ENCODE data around the gene ELAVL2. TPM values are rescaled to one million over a fixed set of nuclear protein-coding genes. Genes with fewer than 3 reads are reported as not detected.

Gene ELAVL2
- total RNA-seq, 1 experiment from 2014 or later: not detected

GRCh38 chr9:23643656-23644258 is 182.3 kb downstream of the ELAVL2 start:
- intact Hi-C loops (cut with micrococcal nuclease; ENCODE audit: unreplicated experiment): no loop called here
- H3K27me3 ChIP-seq (replicated peaks; ENCODE audit: insufficient read depth, low read depth, low read length, poor library complexity): no peaks in the 10 kb centered on the region
- H3K4me1 ChIP-seq (ENCODE audit: insufficient read depth, low read length, poor library complexity, severe bottlenecking): no peaks in the 10 kb centered on the region
- ChIA-PET CTCF (no interaction called here), POLR2A (ENCODE audit: low non-redundant PET) (no interaction called here)
- TF ChIP-seq CTCF (conservative IDR thresholded peaks at IDR 0.05; ENCODE audit: low read depth, low read length) (no peak), EZH2 (IDR thresholded peaks at IDR 0.05; ENCODE audit: borderline replicate concordance, low read depth, low read length, poor library complexity, severe bottlenecking) (no peak)
- no peaks in the 10 kb centered on the region for H3K36me3 ChIP-seq (ENCODE audit: insufficient read depth, low read length, poor library complexity, severe bottlenecking)
- no peak overlapping the region for H3K27ac ChIP-seq (ENCODE audit: low read depth, low read length, poor library complexity, severe bottlenecking)
- no peak for DNase-seq (ENCODE audit: low spot score)
- no peaks in the 10 kb centered on the region for H3K9me3 ChIP-seq (ENCODE audit: low read depth, low read length, poor library complexity, severe bottlenecking)
- no TSS peak for BruUV-seq (replicated peaks)
- H3K4me3 ChIP-seq (ENCODE audit: low read depth, low read length, poor library complexity, severe bottlenecking): no peak overlapping the region
